IMR-90 (cell line): ENCODE measurements around the gene ENPP3. TPM values are rescaled to one million over a fixed set of nuclear protein-coding genes. Genes with fewer than 3 reads are reported as not detected.

Experiments used
- ATAC-seq: fragments of 200-7000 bp; cut with Tn5 transposase; 2 replicates; pipeline ENCODE4 v1.9.1; 2020; ENCODE audit warnings: low read depth, mild to moderate bottlenecking, moderate library complexity
- BruUV-seq: library from RNA; stranded (reverse); fragments of 400-500 nt; replicated peaks from 2 replicates; lab custom pipeline; 2021; lab: Mats Ljungman, UMichigan
- CTCF ChIA-PET: fragments of 300-600 bp; formaldehyde crosslinking; extraction: SDS; loops from one replicate; lab custom pipeline; 2021; ENCODE audit warnings: antibody characterized with exemption; lab: Yijun Ruan, JAX
- POLR2A ChIA-PET: fragments of 300-600 bp; sonication (Branson Sonifier 250); formaldehyde crosslinking; loops from one replicate; lab custom pipeline; 2022; ENCODE audit warnings: antibody characterized with exemption; ENCODE audit not compliant: unreplicated experiment; lab: Charles Lee
- DNase-seq: peaks from one replicate; pipeline ENCODE4 v3.0.0; 2013
- H2AFZ ChIP-seq: replicated peaks from 2 replicates; pipeline ENCODE3; 2013; ENCODE audit warnings: low read length, mild to moderate bottlenecking; ENCODE audit not compliant: poor library complexity
- H2AK5ac ChIP-seq: 2 replicates; pipeline ENCODE4 v1.6.1; 2013; ENCODE audit warnings: low read depth, low read length, inconsistent platforms
- H2AK9ac ChIP-seq: replicated peaks from 2 replicates; pipeline ENCODE3; 2013; ENCODE audit warnings: mild to moderate bottlenecking, low read depth, low read length, moderate library complexity; ENCODE audit not compliant: poor library complexity
- H2BK120ac ChIP-seq: 2 replicates; pipeline ENCODE4 v1.6.1; 2013; ENCODE audit warnings: low read depth, low read length, inconsistent platforms
- H2BK15ac ChIP-seq: 3 replicates; pipeline ENCODE4 v1.6.1; 2013; ENCODE audit warnings: low read depth, low read length, inconsistent platforms
- H2BK20ac ChIP-seq: 2 replicates; pipeline ENCODE4 v1.6.1; 2013; ENCODE audit warnings: low read depth, mild to moderate bottlenecking, inconsistent platforms, low read length, moderate library complexity
- H2BK5ac ChIP-seq: 2 replicates; pipeline ENCODE4 v1.6.1; 2013; ENCODE audit warnings: mild to moderate bottlenecking, low read depth, low read length, inconsistent platforms; ENCODE audit not compliant: poor library complexity, severe bottlenecking
- H3K14ac ChIP-seq: replicated peaks from 2 replicates; pipeline ENCODE4 v1.6.1; 2013; ENCODE audit warnings: low read depth, low read length, inconsistent platforms
- H3K18ac ChIP-seq: 2 replicates; pipeline ENCODE4 v1.6.1; 2013; ENCODE audit warnings: low read depth, low read length, control low read depth
- H3K23ac ChIP-seq: 2 replicates; pipeline ENCODE4 v1.6.1; 2013; ENCODE audit warnings: low read depth, low read length, inconsistent platforms
- H3K27ac ChIP-seq: 2 replicates; pipeline ENCODE4 v1.5.1; 2013; ENCODE audit warnings: mild to moderate bottlenecking, control low read depth, low read length; ENCODE audit not compliant: insufficient read depth
- H3K27me3 ChIP-seq: 2 replicates; pipeline ENCODE4 v1.6.1; 2013; ENCODE audit warnings: low read length; ENCODE audit not compliant: control insufficient read depth, insufficient read depth
- H3K36me3 ChIP-seq: 2 replicates; pipeline ENCODE4 v1.6.1; 2013; ENCODE audit warnings: low read length, mixed read lengths; ENCODE audit not compliant: control insufficient read depth, insufficient read depth
- H3K4ac ChIP-seq: 2 replicates; pipeline ENCODE4 v1.6.1; 2013; ENCODE audit warnings: low read depth, low read length, inconsistent platforms
- H3K4me1 ChIP-seq: 2 replicates; pipeline ENCODE4 v1.6.1; 2013; ENCODE audit warnings: low read length, mixed read lengths; ENCODE audit not compliant: control insufficient read depth, insufficient read depth
- H3K4me2 ChIP-seq: 2 replicates; pipeline ENCODE4 v1.6.1; 2013; ENCODE audit warnings: low read depth, mild to moderate bottlenecking, control low read depth, low read length, moderate library complexity
- H3K4me3 ChIP-seq: 2 replicates; pipeline ENCODE4 v1.5.1; 2013; ENCODE audit warnings: low read depth, mild to moderate bottlenecking, control low read depth, low read length, moderate library complexity; ENCODE audit not compliant: insufficient read depth
- H3K56ac ChIP-seq: 2 replicates; pipeline ENCODE4 v1.6.1; 2013; ENCODE audit warnings: low read length, inconsistent platforms; ENCODE audit not compliant: insufficient read depth; ENCODE audit errors: extremely low read depth
- H3K79me1 ChIP-seq, 2 experiments: 2 replicates each; pipeline ENCODE4 v1.6.1; 2013; ENCODE audit warnings: low read length in 2 of 2, inconsistent platforms in 1 of 2, low read depth in 1 of 2
- H3K9ac ChIP-seq: 2 replicates; pipeline ENCODE4 v1.6.1; 2013; ENCODE audit warnings: low read depth, low read length, control low read depth
- H3K9me1 ChIP-seq: 2 replicates; pipeline ENCODE4 v1.6.1; 2013; ENCODE audit warnings: low read length, inconsistent platforms; ENCODE audit not compliant: insufficient read depth
- H3K9me3 ChIP-seq: 2 replicates; pipeline ENCODE4 v1.6.1; 2013; ENCODE audit warnings: low read length; ENCODE audit not compliant: control insufficient read depth, insufficient read depth
- H4K20me1 ChIP-seq: 2 replicates; pipeline ENCODE4 v1.6.1; 2013; ENCODE audit warnings: low read length, inconsistent platforms; ENCODE audit not compliant: insufficient read depth
- H4K5ac ChIP-seq: 2 replicates; pipeline ENCODE4 v1.6.1; 2013; ENCODE audit warnings: mild to moderate bottlenecking, low read depth, low read length, control low read depth
- H4K8ac ChIP-seq, 2 experiments: 2 replicates each; pipeline ENCODE4 v1.6.1; 2013; ENCODE audit warnings: low read depth in 2 of 2, low read length in 2 of 2, control low read depth in 1 of 2, inconsistent platforms in 1 of 2
- H4K91ac ChIP-seq: 2 replicates; pipeline ENCODE4 v1.6.1; 2013; ENCODE audit warnings: low read depth, low read length, inconsistent platforms; ENCODE audit not compliant: insufficient read depth
- CEBPB ChIP-seq: IDR thresholded peaks from 2 replicates; pipeline ENCODE4 v1.6.1; 2012; ENCODE audit warnings: low read depth, low read length, improper control_type of control experiment
- CHD1 ChIP-seq: IDR thresholded peaks from 2 replicates; pipeline ENCODE4 v1.6.1; 2012; ENCODE audit warnings: low read depth, low read length, improper control_type of control experiment
- CTCF ChIP-seq: conservative IDR thresholded peaks from 2 replicates; pipeline ENCODE4 v1.5.1; 2012; ENCODE audit warnings: mild to moderate bottlenecking, low read depth, low read length, improper control_type of control experiment
- FOS ChIP-seq: fragments of 150-350 bp; IDR thresholded peaks from 2 replicates; pipeline ENCODE4 v1.6.1; 2016; ENCODE audit warnings: low read depth, low read length
- MAFK ChIP-seq: IDR thresholded peaks from 2 replicates; pipeline ENCODE4 v1.6.1; 2012; ENCODE audit warnings: low read depth, low read length, improper control_type of control experiment
- MXI1 ChIP-seq: IDR thresholded peaks from 2 replicates; pipeline ENCODE4 v1.6.1; 2012; ENCODE audit warnings: low read depth, mild to moderate bottlenecking, low read length, moderate library complexity, borderline replicate concordance
- NFE2L2 ChIP-seq: fragments of 150-350 bp; IDR thresholded peaks from 2 replicates; pipeline ENCODE4 v1.6.1; 2016; ENCODE audit warnings: low read depth, mild to moderate bottlenecking, low read length
- POLR2A ChIP-seq: IDR thresholded peaks from 2 replicates; pipeline ENCODE4 v1.6.1; 2012; ENCODE audit warnings: mild to moderate bottlenecking, low read depth, low read length
- RFX5 ChIP-seq: IDR thresholded peaks from 2 replicates; pipeline ENCODE4 v1.8.0; 2012; ENCODE audit warnings: low read depth, mild to moderate bottlenecking, low read length, moderate library complexity
- WGBS, 2 experiments: methylation state at CpG; one replicate each; pipeline versions ENCODE4 v1.1.5 to v1.1.7; 2013; ENCODE audit warnings: missing lambda C conversion rate in 2 of 2; ENCODE audit not compliant: insufficient read length in 1 of 2; ENCODE audit errors: extremely low coverage in 2 of 2; 5-methylcytosine and 5-hydroxymethylcytosine counted together
- dilution Hi-C: fragments of 300-500 bp; cut with HindIII; formaldehyde crosslinking; loops from one replicate; pipeline ENCODE4 v1.14.3; 2018; ENCODE audit warnings: low sequenced_read_pairs; ENCODE audit not compliant: unreplicated experiment
- in situ Hi-C: fragments of 300-500 bp; cut with MboI; formaldehyde crosslinking; loops from 3 replicates; pipeline ENCODE4 v1.14.3; 2019; ENCODE audit warnings: low sequenced_read_pairs, inconsistent platforms, mixed read lengths
- intact Hi-C: fragments of 100-400 bp; cut with micrococcal nuclease; formaldehyde crosslinking; loops from 2 replicates; pipeline ENCODE4 v1.10.0; 2022
- polyA plus RNA-seq, 3 experiments: library from polyadenylated mRNA; depleted of rRNA; stranded (reverse); fragments of >200 nt; gene quantifications; 2 replicates each; pipeline ENCODE4 v1.2.3, GENCODE V29; 2012; ENCODE audit warnings: low replicate concordance in 1 of 3
- total RNA-seq: library from RNA; depleted of rRNA; stranded (reverse); fragments of >200 nt; gene quantifications from 2 replicates; pipeline ENCODE4 v1.2.3, GENCODE V29; 2012

The ENPP3 gene
- total and polyA plus RNA-seq, 2 of the 4 experiments (the other 2 are of a cell fraction) = under 0.01 to 0.05 TPM

- Histone ChIP-seq H3K14ac (no peak overlapping the region), H3K4me1 (peaks cover 2% of the 10 kb centered on the region; the same call in 1 of the 2 replicates), H3K27ac (no peak overlapping the region), H4K5ac (no peak overlapping the region), H2BK15ac (no peak overlapping the region), H4K20me1 (no peaks in the 10 kb centered on the region), H2AFZ (no peak overlapping the region), H2BK20ac (no peak overlapping the region), H2AK9ac (no peak overlapping the region), H3K36me3 (peaks cover 28% of the 10 kb centered on the region), H2BK120ac (no peak overlapping the region), H3K4me3 (no peak overlapping the region), H3K9me1 (no peaks in the 10 kb centered on the region), H3K9me3 (no peaks in the 10 kb centered on the region), H3K23ac (no peak overlapping the region), H3K18ac (no peak overlapping the region), H3K79me1 (peaks cover 4 to 5% of the 10 kb centered on the region in 2 experiments; a peak in 2 of 4 replicates), H3K4ac (no peak overlapping the region), H3K27me3 (no peaks in the 10 kb centered on the region), H3K4me2 (no peak overlapping the region), H2AK5ac (no peak overlapping the region), H4K8ac (no peak overlapping the region), H2BK5ac (no peak overlapping the region), H4K91ac (no peak overlapping the region), H3K56ac (no peak overlapping the region), H3K9ac (no peak overlapping the region)
- ATAC-seq (no peak), DNase-seq (no peak)
- intact Hi-C loops = no loop called here
- no TSS peak for BruUV-seq
- WGBS, 2 experiments = 100% methylated on average over 1 of the region's 4 CpGs; no CpG with 5 or more reads in 1 of the 2 experiments
- TF ChIP-seq NFE2L2 = no peak
- TF ChIP-seq FOS = no peak
- no peak for TF ChIP-seq POLR2A
- no peak for TF ChIP-seq CEBPB
- no peak for TF ChIP-seq CHD1
- TF ChIP-seq CTCF = no peak
- no peak for TF ChIP-seq MXI1
- no peak for TF ChIP-seq RFX5
- no peak for TF ChIP-seq MAFK
- ChIA-PET CTCF (no interaction called here), POLR2A (interaction anchor here (0.6 kb wide), 1 partner anchor 345 kb away, joined by 8 read pairs; no protein-coding TSS in a partner anchor)
- in situ Hi-C loops = no loop called here
- dilution Hi-C loops = no loop called here
These were observed 36.4 kb upstream of the ENPP3 start for GRCh38 chr6:131600716-131601115.
